Measurements from ENCODE around the gene DRC3.
"Not testable (repeated sequence)": the region's sequence is repeated elsewhere in the genome, so short reads cannot be mapped to it uniquely, and the experiment has no call there.

DRC3 gene

GRCh38 chr17:17934806-17935205 lies 37.9 kb upstream of the DRC3 start:
- in situ Hi-C loops (cut with HindIII; ENCODE audit: low sequenced_read_pairs), result loop anchor here (5.0 kb wide), 1 partner anchor 38 kb away; no protein-coding TSS in a partner anchor
- DNase-seq (ENCODE audit: low read depth), result no peak
- no peak overlapping the region for H3K4me3 ChIP-seq (ENCODE audit: low read depth, low read length)
- TF ChIP-seq, protein P1, sequence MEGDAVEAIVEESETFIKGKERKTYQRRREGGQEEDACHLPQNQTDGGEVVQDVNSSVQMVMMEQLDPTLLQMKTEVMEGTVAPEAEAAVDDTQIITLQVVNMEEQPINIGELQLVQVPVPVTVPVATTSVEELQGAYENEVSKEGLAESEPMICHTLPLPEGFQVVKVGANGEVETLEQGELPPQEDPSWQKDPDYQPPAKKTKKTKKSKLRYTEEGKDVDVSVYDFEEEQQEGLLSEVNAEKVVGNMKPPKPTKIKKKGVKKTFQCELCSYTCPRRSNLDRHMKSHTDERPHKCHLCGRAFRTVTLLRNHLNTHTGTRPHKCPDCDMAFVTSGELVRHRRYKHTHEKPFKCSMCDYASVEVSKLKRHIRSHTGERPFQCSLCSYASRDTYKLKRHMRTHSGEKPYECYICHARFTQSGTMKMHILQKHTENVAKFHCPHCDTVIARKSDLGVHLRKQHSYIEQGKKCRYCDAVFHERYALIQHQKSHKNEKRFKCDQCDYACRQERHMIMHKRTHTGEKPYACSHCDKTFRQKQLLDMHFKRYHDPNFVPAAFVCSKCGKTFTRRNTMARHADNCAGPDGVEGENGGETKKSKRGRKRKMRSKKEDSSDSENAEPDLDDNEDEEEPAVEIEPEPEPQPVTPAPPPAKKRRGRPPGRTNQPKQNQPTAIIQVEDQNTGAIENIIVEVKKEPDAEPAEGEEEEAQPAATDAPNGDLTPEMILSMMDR (IDR thresholded peaks at IDR 0.05; ENCODE audit: low read depth, low read length, missing control alignments), result no peak

GRCh38 chr17:17935321-17936271 lies 37.1 kb upstream of the DRC3 start:
- DNase-seq (ENCODE audit: low read depth), result peak; percentile 63
- TF ChIP-seq, protein P1 (IDR thresholded peaks at IDR 0.05; ENCODE audit: low read depth, low read length, missing control alignments), result no peak
- in situ Hi-C loops (cut with HindIII; ENCODE audit: low sequenced_read_pairs), result loop anchor here (5.0 kb wide), 1 partner anchor 38 kb away; no protein-coding TSS in a partner anchor
- no peak overlapping the region for H3K4me3 ChIP-seq (ENCODE audit: low read depth, low read length)

DNA sequence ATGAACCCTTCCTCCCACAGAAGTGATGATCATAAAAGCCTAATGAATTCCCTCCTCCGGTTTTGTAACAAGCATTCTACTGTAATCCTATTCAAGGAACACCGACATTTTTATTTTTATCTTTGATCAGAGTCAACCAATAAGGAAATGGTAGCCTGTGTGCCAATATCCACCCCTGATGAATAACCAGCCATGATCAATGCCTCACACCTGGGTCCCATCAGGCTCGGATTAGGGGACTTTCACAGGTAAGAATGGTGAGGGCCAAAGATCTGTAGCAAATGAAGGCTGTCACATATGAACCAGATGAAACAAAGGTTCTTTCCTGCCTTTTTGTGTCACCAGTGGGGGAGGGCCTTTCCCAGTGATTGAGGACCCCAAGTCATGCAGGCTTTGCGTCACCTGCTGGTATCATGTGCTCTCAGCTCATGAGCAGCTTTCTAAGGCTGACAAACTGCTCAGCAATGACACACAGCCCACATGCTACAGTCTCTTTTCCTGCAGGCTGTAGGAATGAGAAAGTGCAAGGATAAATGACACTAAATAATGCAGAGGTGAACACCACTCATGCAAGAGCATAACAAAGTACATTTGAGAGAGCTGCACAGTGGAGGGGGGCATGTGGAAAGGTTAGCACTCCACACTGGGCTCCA lies 35.3 kb upstream of the DRC3 start:
- DNase-seq (ENCODE audit: low read depth), result no peak

DNA sequence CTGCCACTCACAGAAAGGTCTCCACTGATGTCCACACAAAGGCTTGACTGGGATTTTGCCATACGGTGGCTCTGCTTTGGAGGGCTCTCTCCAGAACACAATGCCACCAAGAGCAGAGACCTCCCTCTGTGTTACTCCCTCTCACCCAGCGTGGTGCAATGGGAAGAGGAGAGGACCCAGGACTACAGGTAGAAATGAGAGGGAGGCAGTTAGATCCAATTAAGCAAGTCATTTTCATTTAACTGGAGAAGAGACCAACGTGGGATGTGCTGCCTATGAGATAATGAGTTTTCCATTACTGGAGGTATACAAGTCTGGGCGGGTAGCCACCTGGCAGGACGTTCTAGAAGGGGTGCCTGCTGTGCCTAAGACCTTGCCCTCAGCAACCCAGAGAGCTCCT lies 34.7 kb upstream of the DRC3 start:
- no peak for DNase-seq (ENCODE audit: low read depth)
- in situ Hi-C loops (cut with HindIII; ENCODE audit: low sequenced_read_pairs), result loop anchor here (5.0 kb wide), 1 partner anchor 41 kb away; no protein-coding TSS in a partner anchor
- TF ChIP-seq, protein P1 (IDR thresholded peaks at IDR 0.05; ENCODE audit: low read depth, low read length, missing control alignments), result no peak
- no peak overlapping the region for H3K4me3 ChIP-seq (ENCODE audit: low read depth, low read length)

More for the DNA sequence above, 35.3 kb upstream of the DRC3 start:
- H3K4me3 ChIP-seq (ENCODE audit: low read depth, low read length), result no peak overlapping the region
- in situ Hi-C loops (cut with HindIII; ENCODE audit: low sequenced_read_pairs), result loop anchor here (5.0 kb wide), 1 partner anchor 40 kb away; no protein-coding TSS in a partner anchor
- TF ChIP-seq, protein P1 (IDR thresholded peaks at IDR 0.05; ENCODE audit: low read depth, low read length, missing control alignments), result no peak

DNA sequence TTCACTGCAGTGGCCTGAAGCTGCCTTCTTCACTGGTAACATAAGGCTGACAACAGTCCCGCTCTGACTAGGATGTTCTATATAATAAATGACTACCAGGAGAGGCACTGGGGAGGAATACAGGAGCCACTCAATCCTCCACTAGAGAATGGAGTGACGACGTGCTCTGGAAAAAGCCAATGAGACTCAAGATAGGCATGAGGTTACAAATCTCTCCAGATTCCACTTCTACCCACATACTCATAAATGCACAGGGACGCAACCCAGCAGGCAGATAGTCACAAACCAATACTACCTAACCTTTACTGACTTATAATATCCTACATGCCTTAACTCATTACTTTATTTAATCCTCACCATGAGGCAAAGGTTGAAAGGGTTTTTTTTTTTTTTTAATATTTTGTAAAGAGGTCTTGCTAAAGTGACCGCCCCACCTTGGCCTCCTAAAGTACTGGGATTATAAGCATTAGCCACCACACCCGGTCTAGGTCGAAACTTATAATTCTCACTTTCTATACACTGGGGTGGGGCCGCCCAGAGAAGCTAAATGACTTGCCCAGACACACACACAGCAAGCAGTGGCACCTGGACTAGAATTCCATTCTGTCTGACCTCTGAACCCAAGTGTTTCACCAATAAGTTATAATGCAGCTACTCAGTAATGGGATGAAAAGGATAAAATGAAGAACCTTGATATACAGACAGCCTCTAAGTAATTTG lies 34.1 kb upstream of the DRC3 start:
- no peak overlapping the region for H3K4me3 ChIP-seq (ENCODE audit: low read depth, low read length)
- in situ Hi-C loops (cut with HindIII; ENCODE audit: low sequenced_read_pairs), result loop anchor here (5.0 kb wide), 1 partner anchor 41 kb away; no protein-coding TSS in a partner anchor
- no peak for DNase-seq (ENCODE audit: low read depth)
- TF ChIP-seq, protein P1 (IDR thresholded peaks at IDR 0.05; ENCODE audit: low read depth, low read length, missing control alignments), result no peak

GRCh38 chr17:17939941-17940340 lies 32.7 kb upstream of the DRC3 start:
- H3K4me3 ChIP-seq (ENCODE audit: low read depth, low read length); DNase-seq (ENCODE audit: low read depth): not testable (repeated sequence)
- in situ Hi-C loops (cut with HindIII; ENCODE audit: low sequenced_read_pairs), result loop anchor here (5.0 kb wide), 1 partner anchor 43 kb away; no protein-coding TSS in a partner anchor
